ENCODE results near the gene COL5A1. TPM values are rescaled to one million over a fixed set of nuclear protein-coding genes. Genes with fewer than 3 reads are reported as not detected.
A peak's percentile ranks its signal among the peaks of the same experiment; 100 is the strongest.

COL5A1 gene
- total RNA-seq, 2 donors from 2014 or later, result 127 to 129 TPM

DNA sequence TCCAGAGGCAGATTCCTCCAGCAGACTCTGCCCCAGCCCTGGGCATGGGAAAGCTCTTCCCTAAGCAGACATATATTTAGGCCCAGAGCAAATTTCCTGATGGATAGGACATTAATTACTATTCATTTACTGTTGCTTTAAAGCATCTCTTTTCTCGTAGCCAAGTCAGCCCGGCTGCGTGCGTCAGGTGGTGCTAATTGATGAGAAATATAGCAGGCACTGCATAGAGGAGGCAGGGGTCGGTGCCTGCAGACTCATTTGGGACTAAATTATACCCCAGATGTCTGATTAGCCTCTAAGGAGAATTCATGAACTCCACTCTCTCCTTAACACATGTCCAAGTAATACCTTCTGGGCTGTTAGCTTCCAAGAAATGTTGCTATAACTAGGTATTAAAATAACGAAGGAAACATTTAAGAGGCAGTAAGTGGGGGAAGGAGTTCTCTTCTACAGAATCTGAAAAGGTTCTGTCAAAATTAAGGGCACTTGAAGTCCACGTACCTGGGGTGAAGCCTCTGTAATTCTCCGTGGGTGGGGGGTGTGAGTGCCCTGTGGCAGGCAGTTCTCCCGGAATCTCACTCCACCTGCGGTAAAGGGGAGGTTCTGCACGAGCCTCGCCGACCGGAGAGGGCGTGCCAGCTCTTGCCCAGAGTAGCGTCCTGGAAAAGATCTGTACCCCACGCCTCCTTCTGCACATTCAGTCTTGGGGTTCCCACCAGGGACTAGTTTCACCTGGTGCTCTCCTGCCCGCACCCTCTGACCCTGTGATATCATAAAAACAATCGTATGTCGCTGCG, 123.1 kb downstream of the COL5A1 start:
- peaks cover 46% of the 10 kb centered on the region for H3K36me3 ChIP-seq

DNA sequence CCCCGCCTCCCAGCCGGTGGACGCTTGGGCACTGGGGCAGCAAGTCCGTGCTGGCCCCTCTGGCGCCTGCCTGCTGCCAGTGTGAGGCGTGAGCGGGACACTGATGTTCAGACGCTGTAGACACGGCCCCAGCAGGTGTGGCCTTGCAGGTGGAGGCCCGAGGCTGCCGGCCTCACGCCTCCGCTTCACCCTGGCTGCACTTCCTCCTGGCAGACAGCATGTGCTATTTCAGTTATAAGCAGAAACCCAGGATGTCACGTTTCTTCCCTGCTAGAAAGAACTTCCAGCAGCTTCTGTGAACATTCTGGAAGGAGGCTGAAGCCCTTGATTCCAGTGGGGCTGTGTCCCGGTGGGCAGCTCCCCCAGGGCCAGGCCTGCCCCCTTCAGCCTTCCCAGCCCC, 124.2 kb downstream of the COL5A1 start:
- Histone ChIP-seq H3K4me1 (ENCODE audit: control insufficient read depth in 1 of 2, low read depth in 2 of 2) (peaks cover 0 to 13% of the 10 kb centered on the region in 2 donors), H3K36me3 (peaks cover 43% of the 10 kb centered on the region), H3K27me3 (replicated peaks; ENCODE audit: insufficient read depth) (no peaks in the 10 kb centered on the region), H3K27ac (no peak overlapping the region), H3K4me3 (no peak overlapping the region), H3K9me3 (no peaks in the 10 kb centered on the region)
- TF ChIP-seq, protein P1, sequence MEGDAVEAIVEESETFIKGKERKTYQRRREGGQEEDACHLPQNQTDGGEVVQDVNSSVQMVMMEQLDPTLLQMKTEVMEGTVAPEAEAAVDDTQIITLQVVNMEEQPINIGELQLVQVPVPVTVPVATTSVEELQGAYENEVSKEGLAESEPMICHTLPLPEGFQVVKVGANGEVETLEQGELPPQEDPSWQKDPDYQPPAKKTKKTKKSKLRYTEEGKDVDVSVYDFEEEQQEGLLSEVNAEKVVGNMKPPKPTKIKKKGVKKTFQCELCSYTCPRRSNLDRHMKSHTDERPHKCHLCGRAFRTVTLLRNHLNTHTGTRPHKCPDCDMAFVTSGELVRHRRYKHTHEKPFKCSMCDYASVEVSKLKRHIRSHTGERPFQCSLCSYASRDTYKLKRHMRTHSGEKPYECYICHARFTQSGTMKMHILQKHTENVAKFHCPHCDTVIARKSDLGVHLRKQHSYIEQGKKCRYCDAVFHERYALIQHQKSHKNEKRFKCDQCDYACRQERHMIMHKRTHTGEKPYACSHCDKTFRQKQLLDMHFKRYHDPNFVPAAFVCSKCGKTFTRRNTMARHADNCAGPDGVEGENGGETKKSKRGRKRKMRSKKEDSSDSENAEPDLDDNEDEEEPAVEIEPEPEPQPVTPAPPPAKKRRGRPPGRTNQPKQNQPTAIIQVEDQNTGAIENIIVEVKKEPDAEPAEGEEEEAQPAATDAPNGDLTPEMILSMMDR (IDR thresholded peaks at IDR 0.05), result no peak
- DNase-seq (ENCODE audit: low spot score) (no peak), ATAC-seq (ENCODE audit: insufficient number of reproducible peaks, low FRiP score, low read depth) (no peak)

More for the DNA sequence above, 123.1 kb downstream of the COL5A1 start:
- Histone ChIP-seq H3K27me3 (replicated peaks; ENCODE audit: insufficient read depth) (no peaks in the 10 kb centered on the region), H3K4me3 (no peak overlapping the region), H3K9me3 (no peaks in the 10 kb centered on the region), H3K27ac (no peak overlapping the region), H3K4me1 (ENCODE audit: control insufficient read depth in 1 of 2, low read depth in 2 of 2) (peaks cover 0 to 13% of the 10 kb centered on the region in 2 donors)
- ATAC-seq (ENCODE audit: insufficient number of reproducible peaks, low FRiP score, low read depth) (no peak), DNase-seq (ENCODE audit: low spot score) (no peak)
- TF ChIP-seq, protein P1 (IDR thresholded peaks at IDR 0.05), result no peak

DNA sequence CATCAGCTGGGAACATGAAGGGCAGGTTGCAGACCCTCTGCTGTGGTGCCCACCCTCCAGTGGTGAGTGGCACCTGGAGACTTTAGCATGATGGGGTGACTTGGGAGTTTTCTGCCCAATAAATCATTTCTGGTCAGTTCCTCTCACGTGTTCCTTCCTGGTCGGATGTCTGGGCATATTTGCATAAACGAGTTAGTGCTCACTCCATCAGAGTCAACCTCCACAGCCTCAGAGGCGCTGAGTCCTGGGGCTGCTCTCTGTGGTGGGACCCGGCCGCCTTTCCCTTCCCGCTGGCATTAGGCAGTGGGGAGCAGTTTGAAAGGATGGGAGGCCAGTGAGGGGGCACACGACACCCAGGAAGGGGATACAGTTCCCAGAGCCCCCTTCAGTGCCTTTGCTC, 125.0 kb downstream of the COL5A1 start:
- H3K4me1 ChIP-seq (ENCODE audit: control insufficient read depth in 1 of 2, low read depth in 2 of 2), result peaks cover 0 to 13% of the 10 kb centered on the region in 2 donors
- H3K36me3 ChIP-seq, result peaks cover 35% of the 10 kb centered on the region
- DNase-seq (ENCODE audit: low spot score) (no peak), ATAC-seq (ENCODE audit: insufficient number of reproducible peaks, low FRiP score, low read depth) (no peak)
- H3K4me3 ChIP-seq, result no peak overlapping the region
- no peaks in the 10 kb centered on the region for H3K9me3 ChIP-seq
- TF ChIP-seq, protein P1 (IDR thresholded peaks at IDR 0.05), result no peak
- no peaks in the 10 kb centered on the region for H3K27me3 ChIP-seq (replicated peaks; ENCODE audit: insufficient read depth)
- H3K27ac ChIP-seq, result no peak overlapping the region

DNA sequence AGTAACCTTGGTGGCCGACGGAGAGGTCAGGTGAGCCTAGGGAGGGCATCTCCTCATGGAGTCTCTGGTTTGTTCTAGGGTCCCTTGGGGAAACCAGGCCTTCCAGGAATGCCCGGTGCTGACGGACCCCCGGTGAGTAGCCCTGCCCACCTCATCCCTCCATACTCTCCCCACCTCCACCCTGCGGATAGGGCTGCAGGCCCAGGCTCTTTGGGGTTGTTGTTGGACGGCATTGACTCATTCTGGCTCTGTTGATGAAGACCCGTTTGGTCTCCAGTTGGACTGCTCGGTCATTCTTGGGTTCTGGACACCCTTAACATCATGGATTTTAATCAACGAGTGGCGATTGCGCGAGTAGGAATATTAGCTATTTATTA, 126.7 kb downstream of the COL5A1 start:
- TF ChIP-seq, protein P1 (IDR thresholded peaks at IDR 0.05), result no peak
- Histone ChIP-seq H3K27me3 (replicated peaks; ENCODE audit: insufficient read depth) (no peaks in the 10 kb centered on the region), H3K36me3 (peaks cover 34% of the 10 kb centered on the region), H3K27ac (peak overlapping the region; percentile 53 to 69), H3K9me3 (no peaks in the 10 kb centered on the region), H3K4me1 (ENCODE audit: control insufficient read depth in 1 of 2, low read depth in 2 of 2) (peaks cover 0 to 13% of the 10 kb centered on the region in 2 donors), H3K4me3 (no peak overlapping the region)
- ATAC-seq (ENCODE audit: insufficient number of reproducible peaks, low FRiP score, low read depth) (no peak), DNase-seq (ENCODE audit: low spot score) (no peak)

DNA sequence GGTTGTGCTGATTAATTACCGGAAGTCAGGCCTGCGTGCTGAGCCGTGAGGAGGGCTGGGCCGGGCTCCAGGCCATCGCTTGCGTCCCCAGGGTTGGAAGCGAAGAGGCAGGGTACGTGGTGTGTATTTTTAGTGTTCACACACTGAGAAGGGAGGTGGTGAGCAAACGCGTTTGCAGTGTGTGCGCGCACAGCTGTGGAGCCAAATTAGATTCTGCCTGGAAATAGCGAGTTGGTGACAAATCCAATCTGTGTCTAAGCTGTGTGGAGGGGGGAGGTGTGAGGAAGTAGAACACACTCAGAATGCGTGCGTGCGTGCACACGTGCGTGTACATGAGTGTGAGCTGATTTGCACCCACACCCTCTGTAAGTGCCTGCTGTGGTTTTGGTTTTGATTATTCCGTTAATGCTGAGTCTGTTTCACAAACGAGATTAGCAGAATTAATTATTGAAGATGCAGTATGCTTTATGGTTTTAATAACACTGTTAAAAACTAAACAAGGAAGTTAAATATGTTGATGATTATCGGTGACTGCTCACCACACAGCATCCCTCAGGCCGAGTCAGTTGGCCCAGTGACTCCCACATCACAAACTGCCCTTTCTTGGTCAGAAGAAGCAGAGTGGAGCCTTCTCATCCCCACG, 127.2 kb downstream of the COL5A1 start:
- DNase-seq (ENCODE audit: low spot score), result no peak

More for the DNA sequence above, 127.2 kb downstream of the COL5A1 start:
- peaks cover 0 to 13% of the 10 kb centered on the region in 2 donors for H3K4me1 ChIP-seq (ENCODE audit: control insufficient read depth in 1 of 2, low read depth in 2 of 2)
- no peaks in the 10 kb centered on the region for H3K27me3 ChIP-seq (replicated peaks; ENCODE audit: insufficient read depth)
- peaks cover 33% of the 10 kb centered on the region for H3K36me3 ChIP-seq
- no peaks in the 10 kb centered on the region for H3K9me3 ChIP-seq
- TF ChIP-seq, protein P1 (IDR thresholded peaks at IDR 0.05), result no peak
- no peak overlapping the region for H3K4me3 ChIP-seq
- H3K27ac ChIP-seq, result peak overlapping the region; percentile 53 to 69
- ATAC-seq (ENCODE audit: insufficient number of reproducible peaks, low FRiP score, low read depth), result peak; percentile 75
